Measurements from ENCODE around the gene CDCA3.

CDCA3 gene

DNA sequence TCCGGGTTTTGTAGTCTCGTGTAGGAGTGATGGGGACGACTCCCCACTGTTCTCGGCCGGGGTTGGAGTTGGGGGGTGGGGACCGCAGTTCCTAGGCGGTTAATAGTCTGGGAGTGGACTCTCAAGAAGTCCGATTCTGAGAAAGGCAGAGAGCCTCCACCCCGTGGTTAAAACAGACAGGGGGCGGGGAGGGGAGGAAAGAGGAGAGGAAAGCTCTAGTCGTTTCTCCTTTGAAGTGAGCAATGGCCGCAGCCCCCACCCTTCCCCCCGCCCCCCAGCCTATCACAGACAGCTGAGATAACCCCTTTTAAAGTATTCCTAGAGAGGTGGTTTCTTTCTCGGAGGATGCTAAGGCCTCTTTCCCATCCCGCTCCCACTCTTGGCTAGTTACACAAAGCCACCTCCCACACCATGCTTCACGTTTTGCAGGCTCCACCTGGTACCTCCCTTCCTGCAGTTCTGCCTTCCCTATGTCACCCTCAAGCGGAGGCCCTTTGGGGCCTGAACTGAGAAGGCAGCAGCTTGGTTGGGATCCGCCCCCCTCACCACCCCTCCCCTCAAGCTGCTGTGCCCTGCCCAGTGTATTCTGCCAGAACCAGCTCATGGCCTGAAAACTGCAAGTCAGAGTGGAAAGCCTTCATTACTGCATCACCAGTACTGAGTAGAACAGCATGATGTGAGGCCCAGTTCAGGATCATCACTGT lies 1.7 kb upstream of the CDCA3 start:
- no peak for DNase-seq

DNA sequence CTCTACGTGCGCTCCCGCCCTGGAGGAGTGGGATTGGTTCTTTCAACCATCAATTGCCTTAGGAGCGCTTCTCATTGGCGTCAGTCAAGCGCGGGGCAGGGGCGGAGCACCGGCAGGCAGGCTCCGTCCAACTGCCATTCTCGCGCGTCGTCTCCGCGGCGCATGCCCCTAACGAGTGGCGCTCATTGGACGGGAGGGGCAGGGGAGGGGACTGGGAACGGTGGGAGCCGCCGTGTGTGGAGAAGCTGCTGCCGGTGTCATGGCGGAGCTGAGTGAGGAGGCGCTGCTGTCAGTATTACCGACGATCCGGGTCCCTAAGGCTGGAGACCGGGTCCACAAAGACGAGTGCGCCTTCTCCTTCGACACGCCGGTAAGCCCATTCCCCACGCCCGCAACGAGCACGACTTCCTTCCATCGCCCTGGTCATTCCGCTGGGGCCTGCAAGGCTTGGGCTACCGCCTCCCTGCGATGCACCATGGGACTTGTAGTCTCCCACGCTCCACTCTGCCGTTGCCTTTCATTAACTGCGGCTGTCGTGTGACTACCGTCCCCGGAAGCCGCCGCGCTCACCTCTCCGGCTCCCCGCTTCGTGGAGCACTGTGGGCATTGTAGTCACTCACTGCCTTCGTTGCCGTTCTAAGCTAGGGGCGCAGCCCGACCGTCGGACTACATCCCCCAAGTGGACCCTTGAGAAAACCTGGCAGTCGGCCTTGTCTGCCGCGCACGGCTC lies 1.0 kb upstream of the CDCA3 start, which contains the start of gene USP5:
USP5 (plus strand) TSS at position 230 of the 730 bp plus-strand sequence; CDS start at position 260, 30 bp downstream.
- DNase-seq: peak; percentile 97 to 98

DNA sequence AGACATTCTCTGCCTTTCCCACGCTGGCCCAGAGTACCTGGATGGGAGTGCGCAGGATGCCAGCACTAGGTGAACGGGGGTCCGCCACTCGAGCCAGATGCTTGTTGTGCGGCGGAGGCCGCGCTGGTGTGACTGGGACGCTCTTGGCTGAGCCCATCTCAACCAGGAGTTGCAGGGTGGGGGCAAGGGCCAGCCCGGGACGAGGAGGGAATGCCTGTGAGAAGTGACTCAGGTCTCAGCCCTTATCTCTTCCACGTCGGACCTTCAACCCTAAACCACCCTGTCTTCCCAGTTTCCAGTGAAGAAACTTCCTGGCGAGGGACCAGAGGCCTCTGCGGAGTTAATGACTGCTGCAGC lies 312 bp downstream of the CDCA3 start:
- DNase-seq: no peak

DNA sequence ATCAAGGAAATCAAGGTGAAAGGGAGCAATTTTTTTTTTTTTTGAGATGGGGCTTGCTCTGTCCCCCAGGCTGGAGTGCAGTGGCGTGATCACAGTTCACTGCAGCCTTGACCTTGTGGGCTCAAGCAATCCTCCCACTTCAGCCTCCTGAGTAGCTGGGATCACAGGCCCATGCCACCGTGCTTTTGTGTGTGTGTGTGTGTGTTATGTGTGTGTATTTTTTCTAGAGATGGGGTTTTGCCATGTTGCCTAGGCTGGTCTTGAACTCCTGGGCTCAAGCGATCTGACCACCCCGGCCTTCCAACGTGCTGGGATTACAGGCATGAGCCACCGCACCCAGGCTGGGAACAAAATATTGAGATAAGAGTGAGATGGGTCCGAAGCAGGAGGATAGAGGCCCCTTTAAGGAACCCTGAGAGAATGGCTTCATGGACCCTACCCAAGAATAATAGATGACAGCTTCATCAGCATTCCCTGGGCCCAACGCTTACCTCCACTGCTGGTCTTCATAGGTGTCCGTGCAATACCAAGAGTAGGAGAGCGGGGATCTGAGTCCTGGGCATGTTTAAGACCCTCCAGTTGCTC lies 1.0 kb downstream of the CDCA3 start:
- no peak for DNase-seq

DNA sequence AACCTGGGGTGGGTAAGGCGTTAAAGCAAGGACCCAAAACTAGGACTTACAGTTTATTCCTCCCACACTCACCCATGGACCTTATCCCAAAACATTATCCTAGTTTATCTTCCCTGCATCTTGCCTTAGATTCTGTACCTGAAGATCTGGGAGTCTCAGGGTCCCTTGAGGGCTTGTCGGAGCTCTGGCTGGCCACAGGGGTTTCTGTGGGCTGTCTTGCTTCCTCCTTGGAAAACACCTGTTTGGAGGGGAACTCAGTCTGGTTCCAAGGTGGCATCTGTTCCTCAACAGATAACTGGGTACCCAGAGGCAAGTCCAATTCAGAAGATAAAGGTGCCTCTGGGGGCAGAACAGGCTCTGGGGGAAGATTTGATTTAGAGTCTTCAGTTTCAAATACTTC lies 1.7 kb downstream of the CDCA3 start:
- no peak for DNase-seq

DNA sequence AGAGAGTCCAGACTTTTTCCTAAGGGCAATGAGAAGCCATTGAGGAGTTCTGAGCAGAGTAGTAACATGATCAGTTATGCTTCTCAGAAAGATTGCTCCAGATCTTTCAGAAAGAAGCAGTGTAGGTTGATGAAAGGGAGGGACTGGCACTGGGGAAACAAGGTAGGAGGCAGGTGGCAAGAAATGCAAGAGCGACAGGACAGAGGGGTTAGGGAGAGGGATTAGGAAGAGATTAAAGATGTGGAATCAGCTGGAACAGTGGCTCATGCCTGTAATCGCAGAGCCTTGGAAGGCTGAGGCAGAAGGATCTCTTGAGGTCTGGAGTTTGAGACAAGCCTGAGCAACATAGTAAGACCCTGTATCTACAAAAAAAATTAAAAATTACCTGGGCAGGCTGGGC lies 3.4 kb downstream of the CDCA3 start:
- no peak for DNase-seq

DNA sequence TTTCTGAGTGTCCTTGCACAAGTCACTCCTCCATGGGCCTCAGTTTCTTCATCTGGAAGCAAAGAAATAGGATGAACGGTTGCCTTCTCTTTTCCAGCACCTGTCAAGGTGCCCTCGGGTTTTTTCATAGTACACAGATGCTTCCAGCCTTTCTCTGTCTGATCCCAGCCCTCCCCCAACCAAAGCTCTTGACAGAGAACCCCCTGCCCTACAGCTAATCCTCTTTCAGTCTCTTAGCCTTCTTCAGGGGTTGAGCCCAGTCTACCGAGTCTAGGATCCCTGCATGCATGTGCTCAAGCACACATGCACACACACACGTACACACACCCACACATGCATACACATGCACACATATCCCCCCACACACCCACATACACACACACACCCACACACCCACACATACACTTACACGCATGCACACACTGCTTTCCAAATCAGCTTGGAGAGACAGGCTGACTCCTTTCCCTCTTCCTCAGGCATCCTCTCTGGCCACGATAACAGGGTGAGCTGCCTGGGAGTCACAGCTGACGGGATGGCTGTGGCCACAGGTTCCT lies 4.7 kb downstream of the CDCA3 start:
- DNase-seq: no peak

DNA sequence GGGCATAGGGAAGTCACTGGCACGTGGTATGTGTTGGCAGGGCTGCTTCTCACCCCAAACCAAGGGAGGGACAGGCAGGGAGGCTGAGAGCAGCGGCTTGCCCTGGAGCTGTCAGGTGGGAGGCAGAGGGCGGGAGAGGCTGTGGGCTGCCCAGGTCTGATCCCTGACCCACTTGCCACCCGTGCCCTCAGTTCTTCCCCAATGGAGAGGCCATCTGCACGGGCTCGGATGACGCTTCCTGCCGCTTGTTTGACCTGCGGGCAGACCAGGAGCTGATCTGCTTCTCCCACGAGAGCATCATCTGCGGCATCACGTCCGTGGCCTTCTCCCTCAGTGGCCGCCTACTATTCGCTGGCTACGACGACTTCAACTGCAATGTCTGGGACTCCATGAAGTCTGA lies 5.7 kb downstream of the CDCA3 start:
- no peak for DNase-seq

DNA sequence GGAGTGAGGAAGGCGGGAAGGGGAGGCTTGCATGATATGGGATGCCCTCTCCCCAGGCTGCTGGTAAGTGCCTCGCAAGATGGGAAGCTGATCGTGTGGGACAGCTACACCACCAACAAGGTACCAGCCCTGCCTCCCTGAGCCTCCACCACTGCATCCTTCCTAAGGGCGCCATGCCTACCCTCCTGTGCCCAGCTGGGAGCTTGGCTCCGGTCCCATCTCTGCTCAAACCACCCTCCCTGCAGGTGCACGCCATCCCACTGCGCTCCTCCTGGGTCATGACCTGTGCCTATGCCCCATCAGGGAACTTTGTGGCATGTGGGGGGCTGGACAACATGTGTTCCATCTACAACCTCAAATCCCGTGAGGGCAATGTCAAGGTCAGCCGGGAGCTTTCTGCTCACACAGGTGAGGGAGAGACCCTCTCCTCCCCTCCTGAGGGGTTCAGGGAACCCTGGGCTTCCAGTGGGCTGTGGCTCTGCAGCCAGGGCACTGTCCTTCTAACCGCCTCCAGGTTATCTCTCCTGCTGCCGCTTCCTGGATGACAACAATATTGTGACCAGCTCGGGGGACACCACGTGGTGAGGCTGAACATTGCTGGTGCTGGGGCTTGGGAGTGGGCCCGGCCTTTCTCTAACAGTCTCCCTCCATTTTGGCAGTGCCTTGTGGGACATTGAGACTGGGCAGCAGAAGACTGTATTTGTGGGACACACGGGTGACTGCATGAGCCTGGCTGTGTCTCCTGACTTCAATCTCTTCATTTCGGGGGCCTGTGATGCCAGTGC lies 7.8 kb downstream of the CDCA3 start:
- no peak for DNase-seq

DNA sequence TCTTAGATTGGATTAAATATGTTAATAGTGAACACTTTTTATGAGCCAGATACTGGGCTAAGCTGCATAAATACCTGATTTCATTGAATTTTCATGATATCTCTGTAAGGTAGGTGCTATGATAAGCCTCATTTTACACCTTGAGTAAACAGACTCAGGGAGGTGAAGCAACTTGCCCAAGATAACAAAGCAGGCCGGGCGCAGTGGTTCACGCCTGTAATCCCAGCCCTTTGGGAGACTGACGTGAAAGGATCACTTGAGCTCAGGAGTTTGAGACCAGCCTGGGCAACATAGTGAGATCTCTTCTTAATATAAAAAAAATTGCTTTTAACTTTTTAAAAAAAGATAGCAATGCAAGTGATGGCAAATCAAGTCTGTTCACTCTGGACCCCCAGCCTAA lies 9.0 kb downstream of the CDCA3 start:
- no peak for DNase-seq

DNA sequence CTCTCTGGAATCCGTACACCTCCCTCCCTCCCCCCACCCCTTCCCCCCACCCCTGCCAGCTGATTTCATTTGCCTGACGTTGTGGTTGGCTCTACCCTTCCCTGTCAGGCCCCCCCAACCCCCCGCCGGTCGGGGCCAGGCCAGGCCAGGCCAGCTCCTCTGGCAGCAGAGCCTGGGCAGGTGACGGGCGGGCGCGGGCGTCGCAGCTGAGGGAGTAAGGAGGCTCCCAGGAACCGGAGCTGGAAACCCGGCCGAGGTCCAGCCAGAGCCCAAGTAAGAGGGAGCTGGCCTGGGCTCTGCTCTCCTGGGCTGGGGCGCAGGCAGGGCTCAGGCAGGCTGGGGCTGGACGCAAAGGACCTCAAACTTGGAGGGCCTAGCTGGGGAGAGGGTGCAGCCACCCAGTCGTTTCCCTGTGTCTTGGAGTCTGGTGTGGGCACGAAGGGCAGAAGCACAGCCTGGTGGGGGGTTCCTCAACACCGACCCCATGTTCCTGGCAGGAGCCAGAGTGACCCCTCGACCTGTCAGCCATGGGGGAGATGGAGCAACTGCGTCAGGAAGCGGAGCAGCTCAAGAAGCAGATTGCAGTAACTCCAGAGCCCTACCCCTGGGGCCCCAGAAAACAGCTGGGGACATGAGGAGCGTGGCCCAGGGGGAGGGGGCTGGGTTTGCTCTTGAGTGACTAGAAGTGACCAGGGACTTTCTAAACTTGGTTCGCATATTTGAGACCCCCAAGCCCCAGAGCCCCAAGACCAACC lies 10.1 kb downstream of the CDCA3 start, which contains the start of gene GNB3:
GNB3 (plus strand) TSS at position 165 of the 755 bp plus-strand sequence; CDS start at position 528, 363 bp downstream.
- DNase-seq: no peak

DNA sequence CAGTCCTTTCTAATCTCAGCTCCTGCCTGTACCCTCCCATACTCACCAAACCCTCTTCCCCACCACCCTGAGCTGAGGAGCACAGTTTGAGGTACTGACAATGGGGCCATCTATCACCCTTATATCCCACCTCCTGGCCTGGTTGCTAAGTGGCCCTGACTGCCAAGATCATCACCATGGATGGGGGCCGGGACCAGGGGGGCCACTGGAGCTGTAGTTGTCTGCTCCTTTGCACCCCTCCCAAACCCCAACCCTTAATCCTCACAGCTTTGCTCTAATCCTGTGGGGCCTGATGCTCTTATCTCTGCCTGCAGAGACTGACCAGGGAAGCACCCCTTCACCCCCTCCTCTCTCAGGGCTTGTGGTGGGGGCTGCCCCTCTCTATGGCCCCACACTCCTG lies 10.8 kb downstream of the CDCA3 start:
- no peak for DNase-seq

DNA sequence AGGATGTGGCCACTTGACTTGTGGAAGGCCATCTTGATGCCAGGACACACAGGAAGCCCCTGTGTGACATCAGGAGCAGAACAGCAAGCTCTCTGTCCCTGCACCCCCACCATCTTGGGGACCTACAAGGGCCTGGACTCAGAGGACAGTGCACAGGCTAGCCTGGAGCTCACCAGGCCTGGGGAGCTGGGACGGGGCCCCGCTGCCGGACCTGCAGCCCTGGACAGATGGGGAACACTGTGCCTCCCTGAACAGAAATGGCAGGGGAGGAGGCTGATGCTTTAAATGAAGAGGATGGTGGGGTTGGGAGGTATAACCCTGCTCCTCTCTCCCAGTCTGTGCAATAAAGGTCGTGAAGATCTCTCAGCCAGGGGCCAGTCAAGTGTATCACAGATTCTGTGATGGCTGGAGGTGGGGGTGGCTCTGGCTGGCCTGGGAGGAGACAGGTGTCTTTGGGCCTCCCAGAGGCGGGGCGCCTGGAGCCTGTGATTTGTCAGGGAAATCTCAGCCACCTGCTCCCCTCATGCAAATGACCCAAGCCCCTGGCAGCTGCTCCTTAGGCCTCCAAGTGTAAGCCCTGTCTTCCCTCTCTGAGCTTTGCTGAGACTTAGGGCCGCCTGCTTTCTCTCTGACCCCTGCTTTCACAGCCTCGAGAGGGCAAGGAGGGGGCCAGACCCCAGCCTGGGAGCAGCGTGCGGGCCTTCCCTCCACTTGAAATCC lies 11.4 kb downstream of the CDCA3 start:
- DNase-seq: no peak

DNA sequence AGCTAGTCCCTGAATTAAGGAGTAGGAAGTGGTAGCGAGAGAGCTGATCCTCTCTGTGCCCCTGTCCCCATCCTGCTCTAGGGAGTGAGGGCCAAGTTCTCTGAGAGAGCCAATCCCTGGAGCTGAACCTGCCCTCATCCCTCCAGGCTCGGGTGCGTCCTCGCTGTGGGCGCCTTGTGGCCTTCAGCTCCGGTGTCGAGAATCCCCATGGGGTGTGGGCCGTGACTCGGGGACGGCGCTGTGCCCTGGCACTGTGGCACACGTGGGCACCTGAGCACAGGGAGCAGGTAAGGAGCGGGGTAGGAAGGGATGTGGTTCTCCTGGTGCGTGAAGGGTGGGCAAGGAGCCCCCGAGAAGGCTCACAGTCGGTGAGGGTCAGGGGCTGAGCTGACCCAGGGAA lies 12.2 kb downstream of the CDCA3 start:
- DNase-seq: no peak

DNA sequence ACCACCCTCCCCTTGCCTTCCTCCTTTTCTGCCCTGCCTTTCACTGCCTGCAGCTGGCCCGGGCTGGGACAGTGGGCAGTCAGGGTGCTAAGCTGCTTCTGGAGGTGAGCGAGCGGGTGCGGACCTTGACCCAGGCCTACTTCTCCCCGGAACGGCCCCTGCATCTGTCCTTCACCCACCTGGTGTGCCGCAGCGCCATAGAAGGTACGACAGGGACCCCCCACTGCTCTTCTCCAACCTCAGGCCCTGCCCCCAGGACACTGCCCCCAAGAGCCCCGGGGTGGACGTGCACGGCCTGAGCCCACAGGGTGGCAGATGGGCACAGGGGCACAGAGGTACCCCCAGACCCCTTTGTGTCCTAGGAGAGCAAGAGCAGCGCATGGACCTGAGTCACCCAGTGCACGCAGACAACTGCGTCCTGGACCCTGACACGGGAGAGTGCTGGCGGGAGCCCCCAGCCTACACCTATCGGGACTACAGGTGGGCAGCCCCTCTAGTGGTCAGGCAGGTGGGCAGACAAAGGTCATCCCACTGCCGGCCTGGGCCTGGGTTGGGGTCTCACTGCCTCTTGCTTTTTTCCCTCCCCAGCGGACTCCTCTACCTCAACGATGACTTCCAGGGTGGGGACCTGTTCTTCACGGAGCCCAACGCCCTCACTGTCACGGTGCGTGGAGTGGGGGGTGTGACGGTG lies 13.6 kb downstream of the CDCA3 start:
- no peak for DNase-seq

DNA sequence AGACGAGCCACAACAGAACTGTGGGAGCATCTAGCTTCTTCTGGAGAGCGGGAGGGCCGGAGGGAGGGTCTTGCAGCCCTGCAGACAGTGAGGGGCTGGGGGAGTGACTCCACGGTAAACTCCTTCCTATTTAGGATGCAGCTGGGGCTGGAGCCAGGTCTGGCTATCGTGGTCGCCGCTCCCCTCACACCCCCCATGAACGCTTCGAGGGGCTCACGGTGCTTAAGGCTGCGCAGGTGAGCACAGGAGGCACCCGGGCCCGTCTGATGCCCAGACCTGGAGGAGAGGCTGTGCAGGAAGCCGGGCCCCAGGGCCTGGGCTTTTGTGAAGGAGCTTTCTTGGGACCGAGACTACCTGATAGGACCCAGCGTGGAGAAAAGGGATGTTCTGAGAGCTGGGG lies 14.2 kb downstream of the CDCA3 start:
- no peak for DNase-seq

DNA sequence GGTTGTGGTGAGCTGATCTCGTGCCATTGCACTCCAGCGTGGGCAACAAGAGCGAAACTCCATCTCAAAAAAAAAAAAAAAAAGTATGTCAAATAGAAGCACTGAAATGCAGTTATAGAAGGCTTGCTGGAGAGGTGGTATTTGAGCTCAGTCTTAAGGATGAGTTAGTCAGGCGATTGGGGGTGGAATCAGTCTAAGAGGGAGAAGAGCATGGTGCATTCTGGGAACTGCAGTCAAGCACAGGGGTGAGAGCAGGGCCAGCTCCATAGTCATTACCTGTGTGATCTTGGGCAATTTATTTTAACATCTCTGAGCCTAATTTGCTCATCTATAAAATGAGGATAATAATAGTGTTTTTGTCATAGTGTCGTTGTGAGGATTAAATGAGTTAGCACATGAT lies 16.2 kb downstream of the CDCA3 start:
- DNase-seq: no peak

DNA sequence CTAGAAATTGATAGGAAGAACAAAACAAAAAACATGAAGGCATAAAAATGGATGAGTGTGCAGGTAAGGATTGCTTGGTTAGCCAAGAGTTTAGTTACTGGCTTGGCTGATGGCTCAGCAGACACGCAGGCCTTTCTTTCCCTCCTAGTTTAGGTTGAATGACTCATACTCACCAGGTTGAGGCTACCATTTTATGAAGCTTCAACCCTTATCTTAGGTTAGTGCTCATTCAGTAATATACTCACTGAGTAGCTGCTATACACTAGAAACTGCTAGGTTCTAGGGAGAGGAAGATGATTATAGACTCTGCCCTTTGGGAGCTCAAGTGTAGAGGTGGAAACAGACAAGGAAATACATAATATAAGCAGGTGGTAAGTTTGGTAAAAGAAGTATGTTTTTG lies 16.8 kb downstream of the CDCA3 start:
- no peak for DNase-seq

DNA sequence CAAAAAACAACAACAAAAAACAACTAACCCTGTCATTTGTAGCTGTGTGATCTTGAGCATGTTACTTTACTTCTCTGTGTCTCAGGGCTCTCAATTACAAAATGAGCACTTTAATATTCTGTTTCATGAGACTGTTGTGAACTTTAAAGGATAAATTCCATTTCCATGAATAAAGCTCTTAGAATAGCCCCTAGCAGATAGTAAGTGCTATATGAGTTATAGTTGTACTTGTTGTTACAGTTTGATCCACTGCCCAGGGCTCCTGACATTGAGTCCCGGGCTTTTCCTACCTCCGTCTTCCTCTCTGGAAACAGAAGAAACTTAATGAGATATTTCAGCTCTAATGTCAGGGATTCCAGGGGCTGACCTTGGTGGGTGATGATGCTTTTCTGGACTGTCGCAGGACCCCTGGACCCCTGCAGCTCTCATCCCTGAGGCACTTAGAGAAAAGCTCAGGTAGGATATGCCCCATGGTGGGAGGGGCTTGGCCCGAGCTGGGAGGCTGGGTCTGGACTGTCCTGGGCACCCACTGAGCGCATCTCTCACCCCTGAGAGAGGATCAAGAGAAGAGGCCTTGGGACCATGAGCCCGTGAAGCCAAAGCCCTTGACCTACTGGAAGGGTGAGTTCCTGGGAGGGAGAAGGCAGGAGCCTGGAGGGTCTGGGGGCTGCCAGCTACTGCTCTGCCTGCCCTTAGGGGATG lies 17.7 kb downstream of the CDCA3 start:
- no peak for DNase-seq

DNA sequence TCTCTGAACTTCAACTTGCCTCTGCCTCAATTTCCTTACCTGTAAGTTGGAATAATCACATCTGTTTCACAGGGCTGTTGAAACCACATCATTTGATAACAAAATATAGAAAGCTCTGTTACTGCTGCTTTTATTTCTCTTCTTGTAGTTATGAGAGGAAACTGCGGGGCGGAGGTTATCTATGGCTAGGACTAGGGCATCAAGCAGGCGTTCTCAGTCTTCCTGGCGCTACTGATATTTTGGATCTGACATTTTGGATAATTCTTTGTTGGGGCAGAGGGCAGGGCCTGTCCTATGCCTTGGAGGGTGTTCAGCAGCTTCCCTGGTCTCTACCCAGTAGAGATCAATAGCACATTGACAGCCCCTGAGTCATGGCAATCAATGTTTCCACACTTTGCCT lies 19.0 kb downstream of the CDCA3 start:
- no peak for DNase-seq
